ENCODE measurements around the gene CYP20A1.
A peak's percentile ranks its signal among the peaks of the same experiment; 100 is the strongest.
"Not testable (repeated sequence)": the region's sequence is repeated elsewhere in the genome, so short reads cannot be mapped to it uniquely, and the experiment has no call there.

The CYP20A1 gene

GRCh38 chr2:203209538-203209937 lies 29.3 kb upstream of the CYP20A1 start:
- Histone ChIP-seq H3K4me2 (ENCODE audit: insufficient read depth, low read length) (no peak overlapping the region), H3K9ac (ENCODE audit: low read depth, low read length) (no peak overlapping the region), H3K27me3 (ENCODE audit: insufficient read depth, low read length, poor library complexity) (no peaks in the 10 kb centered on the region), H4K20me1 (ENCODE audit: insufficient read depth, low read length) (no peaks in the 10 kb centered on the region), H3K4me1 (ENCODE audit: insufficient read depth, low read length) (no peaks in the 10 kb centered on the region), H3K9me3 (ENCODE audit: insufficient read depth, low read length, severe bottlenecking) (no peaks in the 10 kb centered on the region), H3K27ac (ENCODE audit: low read length) (no peak overlapping the region), H3K79me2 (ENCODE audit: insufficient read depth, low read length) (no peaks in the 10 kb centered on the region), H3K4me3 (ENCODE audit: low read depth in 1 of 2, low read length in 2 of 2) (no peak overlapping the region), H3K36me3 (ENCODE audit: insufficient read depth, low read length) (no peaks in the 10 kb centered on the region), H2AFZ (ENCODE audit: low read depth, low read length) (no peak overlapping the region)
- TF ChIP-seq CTCF (IDR thresholded peaks at IDR 0.05; ENCODE audit: borderline replicate concordance, extremely low read depth, low read length, poor library complexity, severe bottlenecking) (no peak), EZH2 (IDR thresholded peaks at IDR 0.05; ENCODE audit: borderline replicate concordance, low read depth, low read length, severe bottlenecking) (no peak)
- DNase-seq: no peak
- no peak for ATAC-seq (ENCODE audit: insufficient read depth, low read depth)

- TF ChIP-seq CTCF (IDR thresholded peaks at IDR 0.05; ENCODE audit: borderline replicate concordance, extremely low read depth, low read length, poor library complexity, severe bottlenecking): peak; percentile 69
- TF ChIP-seq EZH2 (IDR thresholded peaks at IDR 0.05; ENCODE audit: borderline replicate concordance, low read depth, low read length, severe bottlenecking): no peak
- Histone ChIP-seq H3K9ac (ENCODE audit: low read depth, low read length) (no peak overlapping the region), H3K27ac (ENCODE audit: low read length) (no peak overlapping the region), H3K36me3 (ENCODE audit: insufficient read depth, low read length) (no peaks in the 10 kb centered on the region), H3K4me1 (ENCODE audit: insufficient read depth, low read length) (no peaks in the 10 kb centered on the region), H3K4me2 (ENCODE audit: insufficient read depth, low read length) (no peak overlapping the region), H3K79me2 (ENCODE audit: insufficient read depth, low read length) (no peaks in the 10 kb centered on the region), H3K27me3 (ENCODE audit: insufficient read depth, low read length, poor library complexity) (no peaks in the 10 kb centered on the region), H3K4me3 (ENCODE audit: low read depth in 1 of 2, low read length in 2 of 2) (no peak overlapping the region), H2AFZ (ENCODE audit: low read depth, low read length) (no peak overlapping the region), H4K20me1 (ENCODE audit: insufficient read depth, low read length) (no peaks in the 10 kb centered on the region), H3K9me3 (ENCODE audit: insufficient read depth, low read length, severe bottlenecking) (no peaks in the 10 kb centered on the region)
- peak; percentile 46 for DNase-seq
- peak; percentile 86 for ATAC-seq (ENCODE audit: insufficient read depth, low read depth)
Observed at GRCh38 chr2:203225423-203226039, 13.3 kb upstream of the CYP20A1 start.

GRCh38 chr2:203229674-203230073 lies 9.1 kb upstream of the CYP20A1 start:
- not testable (repeated sequence) for H3K27ac ChIP-seq (ENCODE audit: low read length); H2AFZ ChIP-seq (ENCODE audit: low read depth, low read length); H3K4me2 ChIP-seq (ENCODE audit: insufficient read depth, low read length); H4K20me1 ChIP-seq (ENCODE audit: insufficient read depth, low read length); H3K36me3 ChIP-seq (ENCODE audit: insufficient read depth, low read length); H3K9ac ChIP-seq (ENCODE audit: low read depth, low read length); ATAC-seq (ENCODE audit: insufficient read depth, low read depth); H3K27me3 ChIP-seq (ENCODE audit: insufficient read depth, low read length, poor library complexity); H3K4me3 ChIP-seq (ENCODE audit: low read depth in 1 of 2, low read length in 2 of 2); H3K9me3 ChIP-seq (ENCODE audit: insufficient read depth, low read length, severe bottlenecking); DNase-seq; H3K79me2 ChIP-seq (ENCODE audit: insufficient read depth, low read length); H3K4me1 ChIP-seq (ENCODE audit: insufficient read depth, low read length)

- H3K4me3 ChIP-seq (ENCODE audit: low read depth in 1 of 2, low read length in 2 of 2): peak overlapping the region; percentile 65 to 73; a peak in 3 of 4 replicates
- peak overlapping the region; percentile 80 for H3K9ac ChIP-seq (ENCODE audit: low read depth, low read length)
- TF ChIP-seq EZH2 (IDR thresholded peaks at IDR 0.05; ENCODE audit: borderline replicate concordance, low read depth, low read length, severe bottlenecking) (no peak), CTCF (IDR thresholded peaks at IDR 0.05; ENCODE audit: borderline replicate concordance, extremely low read depth, low read length, poor library complexity, severe bottlenecking) (no peak)
- H3K4me2 ChIP-seq (ENCODE audit: insufficient read depth, low read length): peak overlapping the region; percentile 62
- DNase-seq: peak; percentile 11
- no peaks in the 10 kb centered on the region for H3K9me3 ChIP-seq (ENCODE audit: insufficient read depth, low read length, severe bottlenecking)
- peaks cover 38% of the 10 kb centered on the region for H3K79me2 ChIP-seq (ENCODE audit: insufficient read depth, low read length)
- peak overlapping the region; percentile 74 for H2AFZ ChIP-seq (ENCODE audit: low read depth, low read length)
- peak overlapping the region; percentile 94 for H3K27ac ChIP-seq (ENCODE audit: low read length)
- no peaks in the 10 kb centered on the region for H4K20me1 ChIP-seq (ENCODE audit: insufficient read depth, low read length)
- no peak for ATAC-seq (ENCODE audit: insufficient read depth, low read depth)
- peaks cover 28% of the 10 kb centered on the region for H3K4me1 ChIP-seq (ENCODE audit: insufficient read depth, low read length)
- no peaks in the 10 kb centered on the region for H3K27me3 ChIP-seq (ENCODE audit: insufficient read depth, low read length, poor library complexity)
- peaks cover 6% of the 10 kb centered on the region; the same call in 1 of the 2 replicates for H3K36me3 ChIP-seq (ENCODE audit: insufficient read depth, low read length)
Observed at GRCh38 chr2:203237346-203238238, 1.2 kb upstream of the CYP20A1 start.
